Liver (tissue), 9 donors: ENCODE results near the gene TSHZ2. TPM values are rescaled to one million over a fixed set of nuclear protein-coding genes. Genes with fewer than 3 reads are reported as not detected.

Source experiments
- DNase-seq: peaks from one replicate; pipeline ENCODE4 v3.0.0-alpha.2; 2017; ENCODE audit warnings: low spot score
- H3K27ac ChIP-seq, 2 donors: one replicate each; pipeline ENCODE4 v1.7.0; 2013; ENCODE audit warnings: inconsistent platforms in 2 of 2, low read length in 2 of 2, control low read depth in 1 of 2, low read depth in 1 of 2, mild to moderate bottlenecking in 1 of 2
- H3K27me3 ChIP-seq, 4 donors: one replicate each; pipeline versions ENCODE4 v1.6.1 to v1.7.0; 2013; ENCODE audit warnings: low read length in 3 of 4, inconsistent platforms in 1 of 4, mild to moderate bottlenecking in 1 of 4, moderate library complexity in 1 of 4; ENCODE audit not compliant: control insufficient read depth in 4 of 4, insufficient read depth in 4 of 4
- H3K36me3 ChIP-seq, 4 donors: one replicate each; pipeline versions ENCODE4 v1.6.1 to v1.7.0; 2013; ENCODE audit warnings: low read length in 3 of 4, mild to moderate bottlenecking in 3 of 4, low read depth in 1 of 4, moderate library complexity in 1 of 4; ENCODE audit not compliant: control insufficient read depth in 4 of 4, insufficient read depth in 3 of 4
- H3K4me1 ChIP-seq, 4 donors: one replicate each; pipeline versions ENCODE4 v1.6.1 to v1.7.0; 2013; ENCODE audit warnings: low read length in 3 of 4, mild to moderate bottlenecking in 3 of 4, moderate library complexity in 1 of 4; ENCODE audit not compliant: control insufficient read depth in 4 of 4, insufficient read depth in 4 of 4
- H3K4me3 ChIP-seq, 3 donors: one replicate each; pipeline versions ENCODE4 v1.6.1 to v1.7.0; 2013; ENCODE audit warnings: low read length in 3 of 3, control low read depth in 1 of 3, low read depth in 1 of 3, mild to moderate bottlenecking in 1 of 3
- H3K9ac ChIP-seq, 2 donors: one replicate each; pipeline ENCODE4 v1.7.0; 2013; ENCODE audit warnings: low read length in 2 of 2, mild to moderate bottlenecking in 2 of 2, moderate library complexity in 2 of 2, control low read depth in 1 of 2, low read depth in 1 of 2
- H3K9me3 ChIP-seq, 4 donors: one replicate each; pipeline versions ENCODE4 v1.6.1 to v1.7.0; 2013; ENCODE audit warnings: low read length in 3 of 4; ENCODE audit not compliant: control insufficient read depth in 4 of 4
- ATF3 ChIP-seq: IDR thresholded peaks from 2 replicates; pipeline ENCODE4 v1.6.1; 2016; ENCODE audit warnings: antibody characterized with exemption
- CTCF ChIP-seq: fragments of 150-350 bp; IDR thresholded peaks from 2 replicates; pipeline ENCODE4 v1.5.1; 2017; ENCODE audit warnings: improper control_type of control experiment, low read depth, low read length; ENCODE audit not compliant: missing input control
- EGR1 ChIP-seq, 2 donors: IDR thresholded peaks; 2 replicates each; pipeline ENCODE4 v1.6.1; 2016 to 2018; ENCODE audit warnings: antibody characterized with exemption in 2 of 2, low read depth in 2 of 2
- FOXA1 ChIP-seq: IDR thresholded peaks from 2 replicates; pipeline ENCODE4 v1.6.1; 2016; ENCODE audit warnings: antibody characterized with exemption
- FOXA2 ChIP-seq: IDR thresholded peaks from 2 replicates; pipeline ENCODE4 v1.6.1; 2016; ENCODE audit warnings: antibody characterized with exemption
- GABPA ChIP-seq, 2 donors: IDR thresholded peaks in 1 of 2; conservative IDR thresholded peaks in 1 of 2; 2 replicates each; pipeline ENCODE4 v1.6.1; 2016; ENCODE audit warnings: antibody characterized with exemption in 2 of 2, mild to moderate bottlenecking in 1 of 2, moderate library complexity in 1 of 2
- HNF4G ChIP-seq: IDR thresholded peaks from 2 replicates; pipeline ENCODE4 v1.6.1; 2016; ENCODE audit warnings: antibody characterized with exemption
- JUND ChIP-seq, 2 donors: IDR thresholded peaks; 2 replicates each; pipeline ENCODE4 v1.6.1; 2016; ENCODE audit warnings: antibody characterized with exemption in 2 of 2
- MAX ChIP-seq: IDR thresholded peaks from 2 replicates; pipeline ENCODE4 v1.6.1; 2016; ENCODE audit warnings: antibody characterized with exemption
- NR2F2 ChIP-seq: IDR thresholded peaks from 2 replicates; pipeline ENCODE4 v1.6.1; 2016; ENCODE audit warnings: antibody characterized with exemption
- REST ChIP-seq: IDR thresholded peaks from 2 replicates; pipeline ENCODE4 v1.6.1; 2016; ENCODE audit warnings: antibody characterized with exemption, mild to moderate bottlenecking
- RXRA ChIP-seq, 2 donors: IDR thresholded peaks; 2 replicates each; pipeline ENCODE4 v1.6.1; 2017 to 2018; ENCODE audit warnings: antibody characterized with exemption in 2 of 2, mild to moderate bottlenecking in 1 of 2
- SP1 ChIP-seq: IDR thresholded peaks from 2 replicates; pipeline ENCODE4 v1.6.1; 2018; ENCODE audit warnings: antibody characterized with exemption, mild to moderate bottlenecking
- TAF1 ChIP-seq: conservative IDR thresholded peaks from 2 replicates; pipeline ENCODE4 v1.6.1; 2016; ENCODE audit warnings: antibody characterized with exemption, mild to moderate bottlenecking
- YY1 ChIP-seq: IDR thresholded peaks from 2 replicates; pipeline ENCODE4 v1.6.1; 2016; ENCODE audit warnings: antibody characterized with exemption, mild to moderate bottlenecking
- ZBTB33 ChIP-seq: IDR thresholded peaks from 2 replicates; pipeline ENCODE4 v1.6.1; 2016; ENCODE audit warnings: antibody characterized with exemption
- WGBS: extraction: QIAGEN DNeasy Blood & Tissue Kit; methylation state at CpG from one replicate; pipeline ENCODE4 v1.1.7; 2013; 5-methylcytosine and 5-hydroxymethylcytosine counted together
- polyA plus RNA-seq, 2 donors: library from polyadenylated mRNA; stranded (reverse) in 1 of 2; unstranded in 1 of 2; fragments of 200-250 nt in 1 of 2; fragments of >200 nt in 1 of 2; fragmentation: Nextera tagmentation in 1 of 2; extraction: Ambion mirVana in 1 of 2; gene quantifications; one replicate each; pipeline versions ENCODE4 v1.2.1 to v1.2.3, GENCODE V29; 2013 to 2015
- total RNA-seq, 2 donors: library from RNA; depleted of rRNA; stranded (reverse); fragments of >200 nt; gene quantifications; one replicate each; pipeline ENCODE4 v1.2.3, GENCODE V29; 2014
- donor health status: healthy.
- donor health status: healthy.
- donor health status: healthy.
- donor health status: healthy.
- donor health status: healthy.

Gene TSHZ2
- total and polyA plus RNA-seq, 4 donors, result 2.9 to 11.3 (median 7.8) TPM

GRCh38 chr20:53369871-53370270 is 397.7 kb downstream of the TSHZ2 start:
- H3K27ac ChIP-seq, result no peak overlapping the region
- no peaks in the 10 kb centered on the region for H3K27me3 ChIP-seq
- H3K9me3 ChIP-seq, result no peaks in the 10 kb centered on the region
- DNase-seq, result no peak
- no peak overlapping the region for H3K9ac ChIP-seq
- H3K4me3 ChIP-seq, result no peak overlapping the region
- no peaks in the 10 kb centered on the region for H3K36me3 ChIP-seq
- no peak for TF ChIP-seq RXRA (IDR thresholded peaks at IDR 0.05)
- no peak for TF ChIP-seq ATF3
- TF ChIP-seq ZBTB33, result no peak
- TF ChIP-seq SP1, result no peak
- TF ChIP-seq GABPA (IDR thresholded peaks at IDR 0.05 in 1 of 2, conservative IDR thresholded peaks at IDR 0.05 in 1 of 2), result no peak
- TF ChIP-seq HNF4G, result no peak
- TF ChIP-seq FOXA2, result no peak
- TF ChIP-seq CTCF, result no peak
- no peak for TF ChIP-seq FOXA1
- no peak for TF ChIP-seq REST
- no peak for TF ChIP-seq JUND (IDR thresholded peaks at IDR 0.05)
- no peak for TF ChIP-seq TAF1
- TF ChIP-seq MAX, result no peak
- TF ChIP-seq NR2F2, result no peak
- no peak for TF ChIP-seq EGR1 (IDR thresholded peaks at IDR 0.05; ENCODE audit: low read depth in 2 of 2)
- H3K4me1 ChIP-seq, result no peaks in the 10 kb centered on the region
- WGBS, result 93% methylated on average over 7 of the region's 7 CpGs

GRCh38 chr20:53370345-53370961 is 398.3 kb downstream of the TSHZ2 start:
- Histone ChIP-seq H3K9ac (no peak overlapping the region), H3K4me3 (no peak overlapping the region), H3K27me3 (no peaks in the 10 kb centered on the region), H3K4me1 (no peaks in the 10 kb centered on the region), H3K36me3 (no peaks in the 10 kb centered on the region), H3K9me3 (no peaks in the 10 kb centered on the region), H3K27ac (no peak overlapping the region)
- TF ChIP-seq ATF3, result no peak
- no peak for TF ChIP-seq FOXA1
- no peak for TF ChIP-seq YY1
- TF ChIP-seq NR2F2, result no peak
- TF ChIP-seq CTCF, result no peak
- TF ChIP-seq MAX, result no peak
- TF ChIP-seq HNF4G, result no peak
- TF ChIP-seq SP1, result no peak
- no peak for DNase-seq
- 77% methylated on average over 13 of the region's 13 CpGs for WGBS
